Sigmoid colon (tissue), 7 donors: ENCODE measurements around the gene TNFRSF14. TPM values are rescaled to one million over a fixed set of nuclear protein-coding genes. Genes with fewer than 3 reads are reported as not detected.

Experiments
- DNase-seq: peaks from one replicate; pipeline ENCODE4 v3.0.0-alpha.2; 2019
- H3K27ac ChIP-seq, 4 donors: fragments of 200-600 bp; sonication (generic); one replicate each; pipeline ENCODE4 v1.5.1; 2016 to 2019; ENCODE audit warnings: mild to moderate bottlenecking in 1 of 4
- H3K27me3 ChIP-seq, 3 donors: fragments of 200-600 bp; sonication (generic); one replicate each; pipeline ENCODE4 v1.5.1; 2019; ENCODE audit warnings: mild to moderate bottlenecking in 1 of 3
- H3K36me3 ChIP-seq, 4 donors: fragments of 200-600 bp; sonication (generic); one replicate each; pipeline ENCODE4 v1.5.1; 2016 to 2019
- H3K4me1 ChIP-seq, 4 donors: fragments of 200-600 bp; sonication (generic); one replicate each; pipeline ENCODE4 v1.5.1; 2017 to 2019
- H3K4me3 ChIP-seq, 4 donors: fragments of 200-600 bp; sonication (generic); one replicate each; pipeline ENCODE4 v1.5.1; 2017 to 2019; ENCODE audit warnings: mild to moderate bottlenecking in 2 of 4, moderate library complexity in 1 of 4
- H3K9me3 ChIP-seq, 4 donors: fragments of 200-600 bp in 3 of 4; sonication (generic) in 3 of 4; one replicate each; pipeline versions ENCODE4 v1.5.1 to v1.6.1; 2013 to 2019
- EP300 ChIP-seq, 4 donors: sonication (generic); formaldehyde crosslinking; IDR thresholded peaks; one replicate each; pipeline ENCODE4 v1.6.1; 2017; ENCODE audit warnings: antibody characterized with exemption in 4 of 4
- POLR2A ChIP-seq, 2 donors: fragments of 450-650 bp; IDR thresholded peaks; one replicate each; pipeline ENCODE4 v1.6.1; 2016; ENCODE audit warnings: antibody characterized with exemption in 2 of 2, mild to moderate bottlenecking in 2 of 2, moderate library complexity in 2 of 2
- POLR2AphosphoS5 ChIP-seq, 4 donors: sonication (generic); formaldehyde crosslinking; IDR thresholded peaks; one replicate each; pipeline ENCODE4 v1.6.1; 2017; ENCODE audit warnings: antibody characterized with exemption in 4 of 4
- WGBS, 2 donors: extraction: QIAGEN DNeasy Blood & Tissue Kit; methylation state at CpG; one replicate each; pipeline ENCODE4 v1.1.7; 2013; 5-methylcytosine and 5-hydroxymethylcytosine counted together
- intact Hi-C: fragments of 100-400 bp; cut with DNase I; formaldehyde crosslinking; loops from one replicate; pipeline ENCODE4 v1.15.1; 2023
- polyA plus RNA-seq, 3 donors: library from polyadenylated mRNA; stranded (reverse); fragments of 200-250 nt; gene quantifications; one replicate each; pipeline ENCODE4 v1.2.3, GENCODE V29; 2013
- total RNA-seq, 4 donors: library from RNA; depleted of rRNA; stranded (reverse); fragments of >200 nt; gene quantifications; one replicate each; pipeline ENCODE4 v1.1.0, GENCODE V29; 2016
- TF ChIP-seq, protein P1 (sequence below), 4 experiments: fragments of 450-650 bp in 3 of 4; fragments of 200-600 bp in 1 of 4; IDR thresholded peaks; one replicate each; pipeline ENCODE4 v1.5.1; 2016 to 2019; ENCODE audit warnings: antibody characterized with exemption in 4 of 4, mild to moderate bottlenecking in 3 of 4, moderate library complexity in 2 of 4
- donor health status: healthy with polysubstance abuse.
- donor health status: Bipolar disorder and iron deficiency.
- donor health status: healthy.

TNFRSF14 gene
- total and polyA plus RNA-seq, 7 donors, result 37.5 to 185 (median 64.5) TPM

DNA sequence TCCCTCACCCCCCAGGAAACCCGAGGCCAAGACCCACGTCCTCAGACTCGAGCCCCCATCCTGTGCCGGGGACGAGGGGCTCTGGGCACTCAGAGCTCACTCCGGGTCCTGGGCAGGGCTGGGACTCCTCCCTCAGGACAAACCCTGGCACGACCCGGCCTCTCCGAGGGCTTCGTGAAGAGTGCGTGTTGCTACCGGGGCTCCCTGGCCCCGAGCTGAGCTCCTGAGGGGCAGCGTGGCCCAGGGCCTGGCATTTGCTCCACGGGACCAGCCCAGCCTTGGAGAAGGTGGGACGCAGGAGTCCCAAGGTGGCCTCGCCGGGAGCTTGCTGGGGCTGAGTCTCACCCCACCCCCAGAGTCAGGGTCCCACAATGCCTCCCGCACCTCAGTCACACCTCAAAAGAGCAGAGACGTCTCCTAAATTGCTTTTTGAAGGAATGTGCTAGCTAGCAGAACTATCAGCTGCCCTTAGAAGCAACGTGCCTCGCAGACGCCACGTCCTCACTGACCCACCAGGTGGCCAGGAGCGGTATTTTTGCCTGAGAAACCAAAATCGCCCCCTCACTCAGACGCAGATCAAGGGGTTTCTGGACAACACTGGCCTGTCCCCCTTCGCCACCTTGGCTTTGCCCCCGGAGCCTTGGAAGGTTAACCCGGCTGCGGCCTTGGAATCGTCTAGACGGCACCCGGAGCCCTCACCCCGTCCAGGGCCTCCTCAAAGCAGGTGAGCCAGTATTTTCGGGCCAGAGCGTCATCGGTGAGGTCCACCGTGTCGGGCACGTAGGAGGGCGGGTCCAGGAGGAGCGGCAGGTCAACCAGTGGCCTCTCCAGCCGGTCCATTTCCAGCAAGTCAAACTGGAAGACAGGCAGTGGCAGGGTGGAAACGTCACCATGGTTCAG is 41.1 kb upstream of the TNFRSF14 start:
- Histone ChIP-seq H3K27me3 (no peaks in the 10 kb centered on the region), H3K27ac (no peak overlapping the region), H3K9me3 (no peaks in the 10 kb centered on the region), H3K36me3 (peaks cover 86 to 100% (median 95%) of the 10 kb centered on the region in 4 donors), H3K4me3 (no peak overlapping the region), H3K4me1 (no peaks in the 10 kb centered on the region)
- 93 to 95% methylated on average over 45 of the region's 45 CpGs for WGBS, 2 donors
- intact Hi-C loops, result no loop called here
- TF ChIP-seq POLR2A (IDR thresholded peaks at IDR 0.05) (no peak), EP300 (IDR thresholded peaks at IDR 0.05) (no peak), POLR2AphosphoS5 (IDR thresholded peaks at IDR 0.05) (no peak)
- TF ChIP-seq, protein P1, sequence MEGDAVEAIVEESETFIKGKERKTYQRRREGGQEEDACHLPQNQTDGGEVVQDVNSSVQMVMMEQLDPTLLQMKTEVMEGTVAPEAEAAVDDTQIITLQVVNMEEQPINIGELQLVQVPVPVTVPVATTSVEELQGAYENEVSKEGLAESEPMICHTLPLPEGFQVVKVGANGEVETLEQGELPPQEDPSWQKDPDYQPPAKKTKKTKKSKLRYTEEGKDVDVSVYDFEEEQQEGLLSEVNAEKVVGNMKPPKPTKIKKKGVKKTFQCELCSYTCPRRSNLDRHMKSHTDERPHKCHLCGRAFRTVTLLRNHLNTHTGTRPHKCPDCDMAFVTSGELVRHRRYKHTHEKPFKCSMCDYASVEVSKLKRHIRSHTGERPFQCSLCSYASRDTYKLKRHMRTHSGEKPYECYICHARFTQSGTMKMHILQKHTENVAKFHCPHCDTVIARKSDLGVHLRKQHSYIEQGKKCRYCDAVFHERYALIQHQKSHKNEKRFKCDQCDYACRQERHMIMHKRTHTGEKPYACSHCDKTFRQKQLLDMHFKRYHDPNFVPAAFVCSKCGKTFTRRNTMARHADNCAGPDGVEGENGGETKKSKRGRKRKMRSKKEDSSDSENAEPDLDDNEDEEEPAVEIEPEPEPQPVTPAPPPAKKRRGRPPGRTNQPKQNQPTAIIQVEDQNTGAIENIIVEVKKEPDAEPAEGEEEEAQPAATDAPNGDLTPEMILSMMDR (IDR thresholded peaks at IDR 0.05), result no peak
- DNase-seq, result no peak

DNA sequence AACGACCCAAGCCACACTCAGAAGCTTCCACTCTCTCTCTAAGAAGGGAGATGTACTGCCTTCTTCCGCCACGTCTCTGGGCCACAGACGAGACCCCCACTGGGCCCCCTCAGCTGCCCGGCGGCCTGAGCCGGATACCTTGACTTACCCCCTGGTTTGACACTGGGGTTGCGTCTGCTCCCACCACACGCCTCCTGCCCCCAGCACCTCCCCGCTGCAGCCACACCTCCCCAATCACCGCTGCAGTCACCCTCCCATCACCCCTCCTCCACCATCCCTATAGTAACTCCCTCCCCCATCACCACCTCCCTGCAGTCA is 40.4 kb upstream of the TNFRSF14 start:
- DNase-seq, result no peak
- no peak overlapping the region for H3K4me3 ChIP-seq
- H3K4me1 ChIP-seq, result no peaks in the 10 kb centered on the region
- intact Hi-C loops, result no loop called here
- H3K27me3 ChIP-seq, result no peaks in the 10 kb centered on the region
- TF ChIP-seq POLR2A (IDR thresholded peaks at IDR 0.05) (no peak), EP300 (IDR thresholded peaks at IDR 0.05) (no peak), POLR2AphosphoS5 (IDR thresholded peaks at IDR 0.05) (no peak)
- TF ChIP-seq, protein P1 (IDR thresholded peaks at IDR 0.05), result no peak
- H3K9me3 ChIP-seq, result no peaks in the 10 kb centered on the region
- H3K27ac ChIP-seq, result no peak overlapping the region
- peaks cover 84 to 100% (median 95%) of the 10 kb centered on the region in 4 donors for H3K36me3 ChIP-seq
- 92 to 96% methylated on average over 11 of the region's 11 CpGs for WGBS, 2 donors

- 92 to 97% methylated on average over 17 of the region's 17 CpGs for WGBS, 2 donors
- no peaks in the 10 kb centered on the region for H3K27me3 ChIP-seq
- DNase-seq, result no peak
- peaks cover 84 to 100% (median 94%) of the 10 kb centered on the region in 4 donors for H3K36me3 ChIP-seq
- TF ChIP-seq, protein P1 (IDR thresholded peaks at IDR 0.05), result no peak
- TF ChIP-seq POLR2A (IDR thresholded peaks at IDR 0.05) (no peak), POLR2AphosphoS5 (IDR thresholded peaks at IDR 0.05) (no peak), EP300 (IDR thresholded peaks at IDR 0.05) (no peak)
- no peaks in the 10 kb centered on the region for H3K9me3 ChIP-seq
- no peaks in the 10 kb centered on the region for H3K4me1 ChIP-seq
- intact Hi-C loops, result no loop called here
- no peak overlapping the region for H3K27ac ChIP-seq
- H3K4me3 ChIP-seq, result no peak overlapping the region
Measured at GRCh38 chr1:2516124-2516523, 40.0 kb upstream of the TNFRSF14 start.

DNA sequence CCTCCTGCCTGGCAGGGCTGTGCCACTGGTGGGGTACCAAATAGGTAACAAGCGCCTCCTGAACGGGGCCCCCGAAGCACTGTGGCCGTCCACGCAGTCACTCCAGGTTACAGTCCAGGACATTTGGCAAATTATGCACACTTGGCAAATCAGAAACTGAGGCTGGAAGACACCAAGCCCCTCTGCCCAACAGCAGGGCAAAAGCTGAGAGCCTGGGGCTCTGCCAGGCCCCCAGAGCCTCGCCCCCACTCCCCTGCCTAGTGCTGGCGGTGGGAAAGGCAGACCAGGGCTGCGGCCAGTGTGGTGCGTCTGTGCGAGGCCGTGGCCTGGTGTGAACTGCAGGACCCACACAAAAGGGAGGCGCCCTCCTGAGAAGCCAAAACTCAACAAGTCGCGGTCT is 39.2 kb upstream of the TNFRSF14 start:
- no peak for TF ChIP-seq EP300 (IDR thresholded peaks at IDR 0.05)
- TF ChIP-seq POLR2A (IDR thresholded peaks at IDR 0.05), result no peak
- TF ChIP-seq, protein P1 (IDR thresholded peaks at IDR 0.05), result no peak
- no peak for TF ChIP-seq POLR2AphosphoS5 (IDR thresholded peaks at IDR 0.05)
- Histone ChIP-seq H3K4me1 (no peaks in the 10 kb centered on the region), H3K4me3 (no peak overlapping the region), H3K27ac (no peak overlapping the region), H3K27me3 (no peaks in the 10 kb centered on the region), H3K9me3 (no peaks in the 10 kb centered on the region), H3K36me3 (peaks cover 77 to 99% (median 91%) of the 10 kb centered on the region in 4 donors)
- no peak for DNase-seq
- 96 to 98% methylated on average over 14 of the region's 14 CpGs for WGBS, 2 donors
- intact Hi-C loops, result no loop called here
